HG02763 (cell line): ENCODE results near the gene TAAR1.
A peak's percentile ranks its signal among the peaks of the same experiment; 100 is the strongest.
"Not testable (repeated sequence)": the region's sequence is repeated elsewhere in the genome, so short reads cannot be mapped to it uniquely, and the experiment has no call there.

ENCODE experiments used
- ATAC-seq: cut with Tn5 transposase; IDR thresholded peaks from one replicate; pipeline ENCODE4 v1.9.1; 2021; ENCODE audit warnings: mild to moderate bottlenecking, moderate library complexity; ENCODE audit not compliant: unreplicated experiment

Gene TAAR1

GRCh38 chr6:132664309-132665034, 5.5 kb upstream of the TAAR1 start:
- ATAC-seq: no peak

- no peak for ATAC-seq
Observed at GRCh38 chr6:132663661-132664060, 4.7 kb upstream of the TAAR1 start.

DNA sequence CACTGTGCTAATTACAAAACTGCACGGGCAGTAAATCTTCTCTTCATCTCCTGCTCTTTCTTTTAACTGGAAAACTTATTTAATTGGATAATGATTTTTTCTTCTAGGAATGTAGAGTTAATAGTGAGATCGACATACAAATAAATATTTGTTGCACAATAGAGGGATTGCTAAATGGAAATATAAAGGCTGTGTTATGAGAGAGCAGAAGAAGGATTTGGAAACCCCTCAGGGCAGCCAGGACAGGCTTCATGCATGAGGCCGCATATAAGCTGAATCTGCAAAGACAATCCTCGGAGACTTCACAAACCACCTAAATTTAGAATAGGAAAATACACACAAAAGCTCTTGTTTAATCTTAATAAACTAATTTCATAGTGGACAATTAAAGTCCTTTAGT, 2.9 kb upstream of the TAAR1 start:
- ATAC-seq: no peak

GRCh38 chr6:132651062-132651461, 7.9 kb downstream of the TAAR1 start:
- ATAC-seq: no peak

DNA sequence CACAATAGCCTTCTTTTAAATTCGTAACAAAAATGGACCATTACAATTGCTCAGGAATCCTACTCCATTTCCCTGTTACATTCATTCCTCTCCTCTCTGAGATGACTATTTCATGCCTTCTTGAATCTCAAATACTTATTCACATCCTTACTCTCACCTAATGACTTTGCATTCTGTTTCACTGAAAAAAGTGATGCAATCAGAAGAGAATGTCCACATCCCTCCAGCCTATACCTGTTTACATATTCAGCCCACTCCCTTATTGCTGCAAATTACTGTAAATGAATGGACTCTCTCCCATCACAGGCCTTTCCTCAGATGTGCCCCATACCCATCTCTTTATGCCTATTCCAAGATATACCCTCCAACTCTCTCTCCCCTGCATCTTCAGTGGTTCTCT, 8.6 kb downstream of the TAAR1 start:
- no peak for ATAC-seq

GRCh38 chr6:132648828-132649227, 10.2 kb downstream of the TAAR1 start:
- no peak for ATAC-seq

- ATAC-seq: peak; percentile 76
Observed at GRCh38 chr6:132648356-132648755, 10.6 kb downstream of the TAAR1 start.

- no peak for ATAC-seq
Observed at GRCh38 chr6:132643547-132643946, 15.4 kb downstream of the TAAR1 start.

DNA sequence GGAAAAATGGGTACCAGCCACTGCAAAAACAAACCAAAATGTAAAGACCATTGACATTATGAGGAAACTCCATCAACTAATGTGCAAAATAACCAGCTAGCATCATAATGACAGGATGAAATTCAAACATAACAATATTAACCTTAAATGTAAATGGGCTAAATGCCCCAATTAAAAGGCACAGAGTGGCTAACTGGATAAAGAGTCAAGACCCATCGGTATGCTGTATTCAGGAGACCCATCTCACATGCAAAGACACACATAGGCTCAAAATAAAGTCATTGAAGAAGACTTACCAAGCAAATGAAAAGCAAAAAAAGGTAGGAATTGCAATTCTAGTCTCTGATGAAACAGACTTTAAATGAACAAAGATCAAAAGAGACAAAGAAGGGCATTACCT, 21.8 kb downstream of the TAAR1 start:
- not testable (repeated sequence) for ATAC-seq

DNA sequence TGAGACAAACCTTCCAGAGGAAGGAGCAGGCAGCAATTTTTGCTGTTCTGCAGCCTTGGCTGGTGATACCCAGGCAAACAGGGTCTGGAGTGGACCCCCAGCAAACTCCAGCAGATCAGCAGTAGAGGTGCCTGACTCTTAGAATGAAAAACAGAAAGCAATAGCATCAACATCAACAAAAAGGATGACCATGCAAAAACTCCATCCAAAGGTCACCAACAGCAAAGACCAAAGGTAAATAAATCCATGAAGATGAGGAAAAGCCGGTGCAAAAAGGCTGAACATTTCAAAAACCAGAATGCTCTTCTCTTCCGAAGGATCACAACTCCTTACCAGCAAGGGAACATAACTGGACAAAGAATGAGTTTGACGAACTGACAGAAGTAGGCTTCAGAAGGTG, 23.1 kb downstream of the TAAR1 start:
- not testable (repeated sequence) for ATAC-seq

DNA sequence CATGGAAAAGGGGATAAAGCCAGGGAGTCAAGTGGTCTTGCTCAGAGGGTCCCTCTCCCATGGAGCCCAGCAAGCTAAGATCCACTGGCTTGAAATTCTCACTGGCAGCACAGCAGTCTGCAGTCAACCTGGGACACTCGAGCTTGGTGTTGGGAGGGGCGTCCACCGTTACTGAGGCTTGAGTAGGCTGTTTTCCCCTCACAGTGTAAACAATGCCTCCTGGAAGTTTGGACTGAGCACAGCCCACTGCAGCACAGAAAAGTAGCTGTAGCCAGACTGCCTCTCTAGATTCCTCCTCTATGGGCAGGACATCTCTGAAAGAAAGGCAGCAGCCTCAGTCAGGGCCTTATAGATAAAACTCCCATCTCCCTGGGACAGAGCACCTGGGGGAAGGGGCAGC, 23.7 kb downstream of the TAAR1 start:
- not testable (repeated sequence) for ATAC-seq

GRCh38 chr6:132634796-132635195, 24.2 kb downstream of the TAAR1 start:
- ATAC-seq: no peak

DNA sequence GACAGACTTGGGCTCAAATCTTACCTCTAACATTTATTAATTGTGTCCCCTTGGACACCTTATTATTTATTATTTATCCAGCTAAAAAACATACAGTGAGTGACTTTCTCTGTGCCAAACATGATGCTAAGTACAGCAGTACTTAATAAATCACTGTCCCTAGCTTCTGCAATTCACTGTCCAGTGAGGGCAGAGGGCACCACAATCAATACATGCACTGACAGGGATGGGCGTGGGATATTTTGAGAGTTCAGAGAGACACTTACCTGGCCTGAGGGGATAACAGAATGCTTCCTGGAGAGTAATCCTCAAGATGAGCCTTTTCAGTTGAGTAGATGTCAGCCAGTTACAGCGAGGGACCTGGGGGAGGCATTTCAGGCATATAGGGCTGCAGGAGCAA, 25.6 kb downstream of the TAAR1 start:
- ATAC-seq: no peak

- ATAC-seq: no peak
Observed at GRCh38 chr6:132624175-132624574, 34.8 kb downstream of the TAAR1 start, which contains the start of gene TAAR2. Gene TAAR2, minus strand, starts transcription at chr6:132624275. Its CDS starts 0 bp downstream, at chr6:132624275.

- ATAC-seq: no peak
Observed at GRCh38 chr6:132623106-132623845, 35.7 kb downstream of the TAAR1 start.

DNA sequence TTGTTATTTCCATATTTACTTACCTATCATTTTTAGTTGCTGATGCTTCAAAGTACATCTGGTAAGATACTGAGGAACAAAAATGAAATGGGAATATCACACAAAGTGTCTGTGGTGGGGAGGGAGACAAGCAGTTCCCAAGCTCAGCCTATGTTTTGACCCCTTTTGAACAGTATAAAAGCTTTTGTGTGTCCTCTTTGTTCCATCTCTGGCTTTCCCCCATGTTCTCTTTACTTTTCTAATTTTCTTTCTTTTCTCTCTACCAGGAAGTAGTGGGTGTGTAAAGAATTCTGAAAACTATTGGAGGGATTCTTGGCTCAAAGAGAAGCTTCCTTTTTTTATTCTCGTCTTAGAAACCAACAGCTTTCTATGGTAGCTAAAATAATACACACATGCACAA, 42.3 kb downstream of the TAAR1 start:
- no peak for ATAC-seq

DNA sequence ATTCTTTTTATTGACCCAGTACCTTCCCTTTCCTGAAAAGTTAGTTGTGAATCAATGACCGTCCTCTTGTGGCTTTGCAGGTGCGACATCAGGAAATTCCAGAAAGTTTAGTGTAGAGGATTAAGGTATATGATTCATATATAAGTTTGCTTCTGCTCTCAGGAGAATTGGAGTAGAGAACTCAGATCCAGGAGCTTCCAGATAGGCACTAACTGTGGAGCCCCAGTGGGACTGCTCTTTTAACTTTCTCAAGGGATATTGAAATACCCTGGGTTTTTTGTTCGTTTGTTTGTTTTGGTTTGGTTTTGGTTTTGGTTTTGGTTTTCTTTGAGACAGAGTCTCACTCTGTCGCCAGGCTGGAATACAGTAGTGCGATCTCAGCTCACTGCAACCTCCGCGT, 44.4 kb downstream of the TAAR1 start:
- ATAC-seq: no peak

DNA sequence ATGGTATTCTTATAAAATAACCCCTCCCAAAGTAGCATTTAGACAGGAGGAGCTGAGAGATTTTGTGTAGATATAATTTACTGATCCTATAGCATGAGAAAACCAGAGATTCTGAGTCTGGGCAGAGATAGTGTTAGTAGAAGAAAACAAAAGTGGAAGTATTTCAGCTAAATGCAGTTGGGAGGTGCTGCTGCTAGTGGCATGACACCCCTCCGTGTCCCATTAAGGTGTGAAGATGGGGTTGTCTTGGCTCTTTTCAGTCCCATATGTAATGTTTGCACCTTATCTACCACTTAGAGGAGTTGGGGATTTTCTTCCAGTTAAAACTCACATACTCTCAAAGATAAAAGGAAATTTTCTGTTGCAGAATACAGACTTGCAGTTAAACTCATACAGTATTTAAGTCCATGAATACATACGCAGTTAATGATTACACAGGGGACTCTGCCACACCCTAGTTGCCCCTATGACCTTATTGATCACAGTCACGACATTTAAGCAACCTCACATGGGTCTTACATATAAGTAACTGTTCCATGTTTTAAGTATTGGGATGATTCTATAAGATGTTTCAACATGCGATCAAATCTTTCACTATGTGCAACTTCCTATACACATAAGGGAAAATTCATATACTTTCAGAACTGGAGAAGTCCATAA, 46.4 kb downstream of the TAAR1 start:
- ATAC-seq: no peak

DNA sequence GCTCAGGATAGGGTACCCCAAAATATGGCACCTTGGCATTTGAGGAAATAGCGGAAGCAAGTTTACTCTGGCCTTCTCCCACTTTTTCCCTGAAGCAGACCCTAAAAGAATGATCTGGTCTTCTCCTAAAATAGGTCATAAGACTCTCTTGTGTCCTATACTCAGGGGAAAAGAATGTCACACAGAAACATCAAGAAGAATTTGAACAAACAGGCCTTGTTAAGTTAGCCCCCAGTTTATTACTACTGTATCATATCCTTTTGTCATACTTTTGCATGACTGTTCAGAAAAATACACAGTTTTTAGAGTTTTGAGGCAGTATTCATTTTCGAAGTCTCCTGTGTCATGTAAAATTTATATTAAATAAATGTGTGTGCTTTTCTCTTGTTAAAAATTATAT, 47.4 kb downstream of the TAAR1 start:
- ATAC-seq: no peak

- no peak for ATAC-seq
Observed at GRCh38 chr6:132607544-132608233, 51.3 kb downstream of the TAAR1 start.

GRCh38 chr6:132604635-132605152, 54.3 kb downstream of the TAAR1 start:
- ATAC-seq: no peak
